HG03097 (cell line): ENCODE results near the gene WDPCP.
"Not testable (repeated sequence)": the region's sequence is repeated elsewhere in the genome, so short reads cannot be mapped to it uniquely, and the experiment has no call there.

Experiments used
- ATAC-seq: cut with Tn5 transposase; IDR thresholded peaks from one replicate; pipeline ENCODE4 v1.9.1; 2021; ENCODE audit not compliant: unreplicated experiment, low FRiP score

WDPCP gene

DNA sequence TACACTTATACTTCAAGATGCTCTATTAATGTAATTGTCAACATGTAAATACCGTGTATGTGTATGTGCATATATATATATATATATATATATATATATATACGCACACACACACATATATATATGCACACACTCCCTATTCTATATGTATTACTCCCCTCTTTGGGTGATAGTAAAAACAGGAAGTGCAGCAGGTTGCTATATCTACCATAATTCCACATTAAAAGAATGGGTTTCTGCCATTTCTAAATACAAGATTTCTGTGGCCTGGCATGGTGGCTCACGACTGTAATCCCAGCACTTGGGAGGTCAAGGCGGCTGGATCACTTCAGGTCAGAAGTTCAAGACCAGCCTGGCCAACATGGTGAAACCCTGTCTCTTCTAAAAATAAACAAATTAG is 460.7 kb downstream of the WDPCP start:
- ATAC-seq, result no peak

DNA sequence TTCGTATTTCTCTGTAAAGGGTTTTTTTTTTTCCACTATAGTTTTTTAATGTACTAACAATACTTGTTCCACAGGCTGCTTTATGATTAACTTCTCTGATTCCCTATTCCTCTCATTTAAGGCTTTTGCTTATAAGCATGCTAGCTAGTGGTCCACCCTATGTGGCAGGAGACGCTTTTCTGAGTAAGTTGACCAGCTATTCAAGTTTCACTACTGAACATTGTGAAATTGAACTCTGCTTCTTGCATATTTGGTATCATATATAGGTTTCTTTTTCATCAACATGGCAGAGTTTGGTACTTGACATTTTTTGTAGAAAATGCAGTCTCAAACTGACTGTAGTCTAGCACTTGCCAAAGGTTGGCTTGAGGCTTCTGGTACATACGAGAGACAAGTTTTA is 463.4 kb downstream of the WDPCP start:
- ATAC-seq, result peak; percentile 69

DNA sequence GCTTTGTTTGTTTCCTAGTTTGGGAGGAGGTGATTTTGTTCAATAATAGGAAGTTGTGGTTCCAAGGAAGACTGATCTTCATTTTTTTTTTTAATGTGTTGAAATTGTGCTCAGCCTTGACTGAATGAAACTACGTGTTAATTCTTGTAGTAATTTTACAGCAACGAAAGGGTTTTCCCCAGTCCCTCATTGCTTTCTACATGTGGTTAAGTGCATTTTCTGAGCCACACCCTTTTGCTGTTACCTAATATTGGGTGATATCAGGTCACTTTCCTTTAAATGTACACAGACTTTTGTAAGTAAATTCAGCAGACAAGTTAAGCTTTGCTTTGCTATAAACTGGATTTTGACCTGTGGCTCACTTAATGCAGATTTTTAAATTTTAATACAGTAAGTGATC is 464.1 kb downstream of the WDPCP start:
- ATAC-seq, result no peak

DNA sequence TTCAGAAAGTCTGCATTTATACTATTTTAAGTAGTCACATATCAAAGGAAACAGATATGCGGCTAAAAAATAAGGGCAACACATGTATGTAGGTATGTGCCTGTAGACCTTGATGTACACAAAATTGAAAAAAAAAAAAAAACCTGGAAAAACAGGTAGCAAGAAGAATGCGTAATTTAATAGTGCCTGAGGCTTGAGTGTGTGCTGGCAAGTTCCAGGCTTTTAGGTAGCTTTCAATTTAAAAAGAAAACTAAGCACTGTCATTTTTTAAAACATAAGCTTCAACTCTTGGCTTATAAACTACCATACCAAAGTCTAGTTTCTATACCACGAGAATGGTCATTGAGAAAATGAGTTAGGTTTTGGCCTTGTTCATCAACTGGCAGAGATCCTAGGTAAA is 465.4 kb downstream of the WDPCP start:
- no peak for ATAC-seq

DNA sequence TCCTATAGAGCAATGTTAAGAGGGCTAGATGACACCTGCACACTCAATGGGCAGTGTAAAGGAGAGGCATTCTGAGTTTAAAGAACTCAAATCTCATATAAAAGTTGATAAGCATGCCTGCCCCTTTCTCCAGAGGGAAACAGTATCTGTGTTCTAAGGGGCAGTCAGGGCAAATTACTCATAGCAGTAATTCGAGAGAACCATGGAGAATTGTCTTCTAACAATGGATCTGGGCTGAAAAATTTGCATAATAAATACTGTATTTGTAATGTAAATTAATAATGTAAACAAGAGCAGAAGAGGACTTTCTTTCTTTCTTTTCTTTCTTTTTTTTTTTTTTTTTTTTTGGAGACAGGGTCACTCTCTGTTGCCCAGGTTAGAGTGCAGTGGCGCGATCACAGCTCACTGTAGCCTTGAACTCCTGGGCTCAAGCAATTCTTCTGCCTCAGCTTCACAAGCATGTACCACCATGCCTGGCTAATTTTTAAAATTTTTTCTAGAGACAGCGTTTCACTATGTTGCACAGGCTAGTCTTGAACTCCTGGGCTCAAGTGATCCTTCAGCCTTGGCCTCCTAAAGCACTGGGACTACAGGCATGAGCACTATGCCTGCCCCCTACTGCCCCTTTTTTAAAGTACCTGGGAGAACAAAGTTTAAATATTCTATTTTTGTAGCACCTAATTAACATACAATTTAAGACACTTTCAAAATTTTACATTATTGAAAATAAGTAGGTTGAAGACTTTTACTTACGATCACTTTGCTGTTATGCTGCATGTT is 467.0 kb downstream of the WDPCP start:
- no peak for ATAC-seq

DNA sequence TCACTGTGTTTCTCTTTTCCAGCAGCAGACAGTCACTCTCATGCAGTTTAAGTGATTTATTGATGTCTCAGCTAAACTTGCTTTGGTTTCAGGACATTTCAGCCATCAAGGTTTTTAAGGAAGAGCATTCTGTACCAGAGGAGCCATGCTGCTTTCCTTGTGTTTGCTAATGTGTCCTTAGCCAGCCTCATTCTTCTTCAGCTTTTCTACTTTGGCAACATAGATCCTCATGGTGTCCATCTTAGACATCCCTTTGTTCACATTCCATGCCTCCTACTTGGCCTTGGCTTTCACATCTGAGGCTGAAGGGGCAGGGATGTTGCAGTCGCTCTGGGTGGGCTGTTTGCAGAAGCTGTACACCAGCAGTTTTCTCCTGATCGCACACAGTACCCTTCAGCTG is 469.5 kb downstream of the WDPCP start:
- ATAC-seq, result no peak

DNA sequence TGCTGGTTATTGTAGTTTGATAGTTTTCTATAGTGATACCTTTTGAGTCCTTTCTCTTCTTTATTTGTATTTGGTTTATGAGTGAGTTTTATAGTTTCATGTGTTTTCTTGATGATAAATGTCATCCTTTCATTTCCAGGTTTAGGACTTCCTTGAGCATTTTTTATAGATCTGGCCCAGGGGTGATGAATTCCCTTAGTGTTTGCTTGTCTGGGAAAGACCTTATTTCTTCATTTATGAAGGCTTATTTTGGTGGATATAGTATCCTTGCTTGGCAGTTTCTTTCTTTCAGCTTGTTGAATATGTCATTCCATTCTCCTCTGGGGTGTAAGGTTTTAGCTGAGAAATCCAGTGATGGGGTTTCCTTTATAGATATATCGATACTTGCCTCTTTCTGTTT is 483.8 kb downstream of the WDPCP start:
- no peak for ATAC-seq

DNA sequence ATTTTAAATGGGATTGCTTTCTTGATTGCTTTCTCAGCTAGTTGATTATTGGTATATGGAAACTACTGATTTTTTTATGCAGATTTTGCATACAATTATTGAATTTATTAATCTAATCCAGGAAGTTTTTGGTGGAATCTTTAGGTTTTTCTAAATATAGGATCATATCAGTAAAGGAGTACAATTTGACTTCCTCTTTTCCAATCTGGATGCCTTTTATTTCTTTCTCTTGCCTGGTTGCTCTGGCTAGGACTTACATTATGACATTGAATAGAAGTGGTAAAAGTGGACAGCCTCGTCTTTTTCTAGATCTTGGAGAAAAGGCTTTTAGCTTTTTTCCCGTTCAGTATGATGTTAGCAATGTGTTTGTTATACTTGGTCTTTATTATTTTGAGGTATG is 486.3 kb downstream of the WDPCP start:
- no peak for ATAC-seq

DNA sequence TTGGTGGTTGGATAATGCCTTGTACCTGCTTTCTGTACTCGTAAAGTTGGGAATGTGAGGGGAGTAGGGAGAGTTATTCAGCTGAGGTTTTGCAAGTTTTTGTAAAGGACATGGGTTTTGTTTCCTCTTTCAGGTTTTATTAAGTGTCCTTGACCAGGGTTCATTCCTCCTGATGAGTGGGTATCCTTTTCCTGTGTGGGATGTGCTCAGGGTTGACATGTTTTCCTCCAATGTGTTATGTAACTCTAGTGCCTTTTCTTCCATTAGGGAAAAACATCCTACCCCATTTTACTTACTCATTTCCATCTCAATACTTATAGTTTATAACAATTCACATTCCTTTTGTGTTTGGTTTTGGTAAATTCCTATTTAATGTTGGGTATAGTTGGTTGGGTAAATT is 489.2 kb downstream of the WDPCP start:
- no peak for ATAC-seq

DNA sequence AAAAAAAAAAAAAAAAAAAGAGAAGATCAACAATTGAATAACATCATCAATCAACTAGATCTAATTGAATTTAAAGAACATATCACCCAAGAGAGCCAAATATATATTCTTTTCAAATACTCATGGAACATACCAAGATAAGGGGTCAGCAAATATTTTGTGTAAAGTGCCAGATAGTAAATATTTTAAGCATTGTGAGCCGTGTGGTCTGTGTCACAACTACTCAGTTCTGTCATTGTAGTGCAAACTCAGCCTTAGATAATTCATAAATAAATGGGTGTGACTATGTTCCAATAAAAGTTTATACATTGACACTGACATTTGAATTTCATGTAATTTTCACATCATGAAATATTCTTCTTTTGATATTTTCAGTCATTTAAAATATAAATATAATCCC is 491.8 kb downstream of the WDPCP start:
- no peak for ATAC-seq

DNA sequence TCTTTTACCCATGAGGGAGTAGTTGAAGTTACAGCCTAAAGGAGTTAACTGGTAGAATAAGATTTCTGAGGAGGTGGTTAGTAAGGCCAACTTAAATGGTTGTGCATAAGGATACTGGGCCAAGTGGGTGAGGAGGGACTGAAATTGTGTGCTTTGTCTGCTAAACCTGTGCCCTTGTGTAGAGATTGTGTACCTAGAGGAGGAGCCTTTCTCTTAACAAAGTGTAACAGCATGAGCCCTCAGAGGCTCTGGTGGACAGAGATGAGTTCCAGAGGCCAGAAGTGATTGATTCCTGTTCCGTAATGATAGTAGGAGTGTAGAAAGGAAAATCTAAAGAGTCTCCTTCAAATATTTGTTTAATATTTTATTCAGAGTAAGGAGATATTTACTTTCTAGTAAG is 494.8 kb downstream of the WDPCP start:
- no peak for ATAC-seq

DNA sequence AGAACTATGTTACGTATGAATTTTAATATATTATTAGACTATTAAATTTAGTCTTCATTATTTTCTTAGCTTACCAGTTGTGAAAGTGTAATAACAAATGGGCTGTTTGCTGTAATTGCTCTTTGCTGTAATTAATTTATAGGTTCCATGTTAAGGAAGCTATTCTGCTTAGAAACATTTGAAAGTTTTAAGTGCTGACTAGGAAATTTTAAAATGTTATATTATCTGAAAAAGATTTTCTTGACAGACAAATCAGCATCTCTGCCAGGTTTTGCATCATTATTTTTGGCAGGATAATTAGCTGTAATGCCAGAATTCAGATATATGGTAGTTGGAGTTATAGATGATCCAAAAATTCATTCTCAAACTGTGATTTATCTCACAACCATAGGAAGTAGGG is 495.4 kb downstream of the WDPCP start:
- ATAC-seq, result no peak

DNA sequence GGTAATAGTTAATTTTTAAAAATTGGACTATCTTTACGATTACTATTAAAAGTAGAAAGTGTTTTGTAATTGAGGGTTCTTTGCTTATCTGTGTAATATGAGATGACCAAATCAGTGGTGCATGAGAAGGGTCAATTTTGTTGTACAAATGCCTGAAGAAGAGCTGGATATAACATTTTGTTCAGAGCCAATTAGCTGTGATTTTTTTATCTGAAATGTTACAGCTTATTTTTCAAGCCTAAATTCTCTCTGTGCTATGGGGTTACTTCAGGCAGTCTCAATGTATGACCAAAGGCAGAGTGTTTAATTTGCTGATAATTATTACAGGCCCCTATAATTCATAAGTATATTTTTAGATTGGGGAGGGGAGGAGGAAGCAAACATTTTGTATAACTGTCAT is 495.9 kb downstream of the WDPCP start:
- no peak for ATAC-seq

DNA sequence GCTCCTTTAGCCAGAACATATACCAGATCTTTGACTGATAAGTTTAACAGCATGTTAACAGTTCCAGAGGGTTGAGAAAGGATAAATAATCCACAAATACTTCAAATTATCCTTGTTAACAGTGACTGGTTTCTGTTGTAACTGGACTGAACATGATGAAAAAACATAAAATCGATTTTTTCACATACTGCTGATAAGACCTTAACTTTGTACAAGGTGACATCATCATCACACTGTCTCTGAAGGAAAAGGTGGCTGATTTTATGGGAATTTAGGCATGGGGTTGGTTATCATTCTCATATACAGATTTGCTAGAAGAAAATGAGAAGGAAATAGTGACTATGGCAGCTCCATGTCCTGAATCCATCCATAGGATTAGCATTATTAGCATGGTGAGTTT is 501.6 kb downstream of the WDPCP start:
- no peak for ATAC-seq

DNA sequence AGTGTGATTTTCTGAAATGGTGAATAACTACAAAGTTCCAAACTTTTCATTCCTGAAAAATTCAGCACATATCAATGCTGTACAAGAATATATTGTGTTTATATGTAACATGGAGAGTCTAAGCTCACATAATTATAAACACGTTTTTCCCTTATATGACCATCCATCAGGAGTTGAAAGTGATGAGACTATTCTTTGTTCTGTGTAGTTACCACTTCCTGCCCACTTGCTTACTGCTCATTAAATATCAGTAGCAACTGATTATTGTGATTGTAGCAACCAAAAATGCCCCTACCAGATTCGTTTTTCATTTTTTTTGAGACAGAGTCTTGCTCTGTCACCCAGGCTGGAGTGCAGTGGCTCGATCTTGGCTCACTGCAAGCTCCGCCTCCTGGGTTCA is 506.9 kb downstream of the WDPCP start:
- no peak for ATAC-seq

DNA sequence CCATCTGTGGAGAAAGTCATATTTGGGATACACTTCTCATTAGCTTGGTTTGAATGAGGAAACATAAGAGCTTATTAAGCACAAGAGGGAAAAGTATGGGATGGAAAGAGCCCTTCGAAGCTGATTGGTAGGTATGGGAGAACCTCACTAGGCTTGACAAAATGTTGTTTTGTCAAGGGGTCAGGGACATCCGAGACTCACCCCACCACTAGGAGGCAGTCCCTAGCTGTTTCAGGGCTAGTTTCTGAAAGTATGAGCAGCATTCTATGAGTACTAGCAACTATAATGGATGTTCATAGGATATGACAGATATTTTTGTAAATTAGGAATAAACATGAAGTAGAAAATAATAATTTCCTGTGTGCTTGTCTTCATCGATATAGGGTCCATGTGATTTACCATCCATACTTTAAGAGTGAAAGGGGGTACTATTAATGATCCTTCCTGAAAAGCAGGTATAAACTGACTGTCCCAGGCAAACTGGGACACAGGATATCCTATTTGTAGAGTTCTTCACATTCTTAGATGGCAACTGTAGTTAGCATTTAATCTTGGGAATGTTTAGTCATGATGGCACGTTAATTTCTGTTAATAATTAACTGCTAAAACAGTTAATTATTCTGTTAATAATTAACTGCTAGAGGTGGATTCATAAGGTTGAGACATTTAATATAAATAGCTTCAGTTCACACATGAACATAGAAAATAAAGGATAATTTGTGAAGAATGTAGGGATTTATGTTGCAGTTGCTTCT is 509.2 kb downstream of the WDPCP start:
- ATAC-seq, result no peak

DNA sequence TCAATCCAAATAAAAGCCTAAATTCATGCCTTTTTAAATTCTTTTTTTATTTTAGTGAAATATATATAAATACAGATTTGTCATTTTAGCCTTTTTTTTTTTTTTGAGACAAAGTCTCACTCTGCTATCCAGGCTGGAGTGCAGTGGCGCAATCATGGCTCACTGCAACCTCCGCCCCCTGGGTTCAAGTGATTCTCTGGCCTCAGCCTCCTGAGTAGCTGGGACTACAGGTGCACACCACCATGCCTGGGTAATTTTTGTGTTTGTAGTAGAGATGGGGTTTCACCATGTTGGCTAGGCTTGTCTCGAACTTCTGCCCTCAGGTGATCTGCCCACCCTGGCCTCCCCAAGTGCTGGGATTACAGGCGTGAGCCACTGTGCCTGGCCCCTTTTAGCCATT is 513.9 kb downstream of the WDPCP start:
- not testable (repeated sequence) for ATAC-seq

DNA sequence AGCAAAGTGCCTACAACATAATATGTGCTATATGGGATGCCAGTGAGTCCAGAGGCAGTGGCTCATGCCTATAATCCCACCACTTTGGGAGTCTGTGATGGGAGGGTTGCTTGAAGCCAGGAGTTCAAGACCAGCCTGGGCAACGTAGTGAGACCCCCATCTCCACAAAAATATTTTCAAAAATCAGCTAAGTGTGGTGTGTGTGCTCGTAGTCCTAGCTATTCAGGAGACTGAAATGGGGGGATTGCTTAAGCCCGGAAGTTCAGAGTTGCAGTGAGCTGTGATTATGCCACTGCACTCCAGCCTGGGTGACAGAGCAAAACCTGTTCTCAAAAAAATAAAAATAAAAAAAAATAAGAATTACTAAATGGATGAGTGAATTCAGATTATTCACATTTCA is 514.3 kb downstream of the WDPCP start:
- ATAC-seq, result no peak

DNA sequence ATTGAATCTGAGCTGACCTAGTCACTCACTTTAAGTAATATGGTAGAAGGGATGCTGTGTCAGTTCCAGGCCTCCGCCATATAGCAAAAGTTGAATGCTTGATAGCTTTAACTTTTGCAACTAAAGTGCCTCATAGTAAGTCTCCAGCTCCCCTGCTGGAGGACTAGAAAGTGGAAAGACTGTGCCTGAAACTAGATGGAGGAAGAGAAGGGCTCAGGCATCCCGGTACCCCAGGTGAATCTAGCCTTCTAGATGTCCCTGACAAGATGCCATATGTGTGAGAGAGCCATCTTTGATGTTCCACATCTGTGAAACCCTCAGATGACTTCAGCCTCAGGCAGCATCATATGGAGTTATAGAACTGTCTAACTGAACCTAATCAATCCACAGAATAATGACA is 516.6 kb downstream of the WDPCP start:
- ATAC-seq, result no peak
